Stimulated activated CD8-positive, alpha-beta memory T cell treated with anti-CD3 and anti-CD28 coated beads, Interleukin-12 subunit alpha, Interleukin-12 subunit beta, amount 100 ng/mL, for 24 hours (primary cell): Measurements from ENCODE around the gene MAP1LC3A.

Source experiments
- DNase-seq: peaks from one replicate; pipeline ENCODE4 v3.0.0-alpha.2; 2020; ENCODE audit errors: extremely low read depth

Gene MAP1LC3A

GRCh38 chr20:34549291-34549928 is 9.1 kb upstream of the MAP1LC3A start:
- no peak for DNase-seq

DNA sequence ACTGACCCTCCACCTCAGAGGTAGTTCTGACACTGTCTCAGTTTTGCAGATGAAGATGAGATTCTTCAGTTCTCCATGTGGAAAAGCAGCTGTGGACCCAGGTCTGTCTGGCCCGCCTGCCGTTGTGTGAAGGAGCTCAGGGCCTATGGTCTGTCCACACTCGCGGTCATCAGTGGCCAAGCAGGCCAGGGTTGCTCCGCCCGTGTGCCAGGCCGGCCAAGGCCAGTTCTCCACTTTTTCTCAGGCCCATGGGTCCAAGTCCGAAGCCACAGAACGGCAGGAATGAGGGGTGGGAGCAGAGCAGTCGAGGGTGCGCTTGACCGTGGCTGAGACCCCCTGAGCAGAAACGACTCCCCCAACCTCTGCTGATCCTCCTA is 8.6 kb upstream of the MAP1LC3A start:
- DNase-seq, result no peak

GRCh38 chr20:34552569-34552968 is 5.9 kb upstream of the MAP1LC3A start:
- DNase-seq, result no peak

GRCh38 chr20:34553366-34553867 is 5.1 kb upstream of the MAP1LC3A start:
- DNase-seq, result no peak

DNA sequence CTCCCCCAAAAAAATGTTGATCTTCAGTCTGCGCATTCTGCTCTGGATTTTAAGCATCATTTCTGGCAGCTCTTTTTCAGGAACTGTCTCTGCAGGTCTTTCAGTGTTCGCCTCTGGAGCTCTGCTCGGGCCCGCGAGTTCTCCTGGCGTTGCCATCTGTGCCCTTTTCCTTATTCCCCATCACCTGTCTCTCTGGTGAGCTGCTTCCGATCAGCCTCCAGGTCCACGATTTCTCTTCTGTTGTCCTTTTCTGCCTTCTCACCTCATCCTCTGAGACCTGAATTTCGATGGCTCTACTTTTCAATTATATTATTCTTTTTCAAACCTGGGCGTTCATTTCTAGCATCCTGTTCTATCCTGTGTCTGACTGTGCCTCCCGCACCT is 590 bp upstream of the MAP1LC3A start:
- DNase-seq, result no peak

DNA sequence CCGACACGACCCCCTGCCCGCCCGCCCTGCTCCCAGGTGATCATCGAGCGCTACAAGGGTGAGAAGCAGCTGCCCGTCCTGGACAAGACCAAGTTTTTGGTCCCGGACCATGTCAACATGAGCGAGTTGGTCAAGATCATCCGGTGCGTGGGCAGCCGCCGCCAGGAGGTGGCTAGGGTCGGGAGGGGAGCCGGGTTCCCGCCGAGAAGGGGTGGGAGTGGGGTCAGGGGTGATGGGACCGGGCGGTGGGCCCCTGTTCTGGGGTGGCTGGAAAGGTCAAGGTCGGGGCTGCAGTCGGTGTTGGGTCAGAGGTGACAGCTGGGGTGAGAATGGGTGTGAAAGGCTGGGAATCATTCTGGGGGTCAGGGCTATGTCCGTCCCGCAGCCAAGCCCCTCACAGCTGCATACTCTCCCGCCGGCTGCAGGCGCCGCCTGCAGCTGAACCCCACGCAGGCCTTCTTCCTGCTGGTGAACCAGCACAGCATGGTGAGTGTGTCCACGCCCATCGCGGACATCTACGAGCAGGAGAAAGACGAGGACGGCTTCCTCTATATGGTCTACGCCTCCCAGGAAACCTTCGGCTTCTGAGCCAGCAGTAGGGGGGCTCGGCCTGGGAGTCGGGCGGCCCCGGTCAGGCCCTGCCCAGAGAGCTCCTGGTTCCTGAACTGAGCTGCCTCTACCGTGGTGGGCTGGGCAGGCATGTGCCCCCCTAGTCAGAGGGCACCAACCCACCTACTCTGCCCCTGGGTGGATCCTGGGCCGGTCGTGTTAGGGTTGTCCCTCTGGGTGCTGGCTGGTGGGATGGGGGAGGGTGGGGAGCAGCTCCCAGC is 1.0 kb downstream of the MAP1LC3A start:
- DNase-seq, result no peak

- DNase-seq, result no peak
Measured at GRCh38 chr20:34560141-34560523, 1.6 kb downstream of the MAP1LC3A start.

DNA sequence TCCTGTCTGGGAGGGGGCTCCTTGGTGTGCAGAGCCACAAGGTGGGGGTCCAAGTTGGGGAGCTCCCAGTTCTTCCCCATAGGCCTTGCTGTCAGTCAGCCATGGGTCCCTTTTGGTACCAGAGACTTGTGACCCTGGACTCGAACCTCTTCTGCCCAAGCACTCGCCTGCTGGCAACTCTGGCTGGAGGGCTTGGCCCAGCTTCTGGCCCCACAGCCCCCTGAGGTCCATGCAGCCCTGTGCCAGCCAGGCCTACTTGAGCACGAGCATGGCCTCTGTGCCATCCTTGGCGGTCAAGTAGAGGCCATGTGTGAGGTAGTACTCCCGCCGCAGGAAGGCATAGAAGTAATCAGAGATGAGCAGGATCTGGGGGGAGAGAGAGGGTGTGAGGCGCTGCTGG is 2.1 kb downstream of the MAP1LC3A start:
- no peak for DNase-seq

DNA sequence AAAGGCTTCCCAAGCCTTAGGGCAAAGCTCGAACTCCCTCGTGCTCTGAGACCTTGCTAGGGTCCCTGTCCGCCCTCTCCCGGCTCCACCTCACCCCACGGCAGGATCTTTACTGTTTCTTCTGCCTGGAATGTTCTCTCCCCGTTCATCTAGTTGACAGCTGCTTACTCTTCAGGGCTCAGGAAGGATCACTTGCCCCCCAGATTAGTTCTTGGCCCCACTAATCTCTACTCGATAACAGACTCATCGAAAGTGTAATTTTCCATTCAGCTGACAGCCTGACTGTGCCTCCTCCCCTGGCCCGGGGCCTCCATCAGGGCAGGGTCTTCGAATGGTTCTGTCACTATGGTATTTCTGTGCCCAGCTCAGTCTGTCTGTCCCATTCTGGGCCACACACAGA is 3.1 kb downstream of the MAP1LC3A start:
- no peak for DNase-seq

DNA sequence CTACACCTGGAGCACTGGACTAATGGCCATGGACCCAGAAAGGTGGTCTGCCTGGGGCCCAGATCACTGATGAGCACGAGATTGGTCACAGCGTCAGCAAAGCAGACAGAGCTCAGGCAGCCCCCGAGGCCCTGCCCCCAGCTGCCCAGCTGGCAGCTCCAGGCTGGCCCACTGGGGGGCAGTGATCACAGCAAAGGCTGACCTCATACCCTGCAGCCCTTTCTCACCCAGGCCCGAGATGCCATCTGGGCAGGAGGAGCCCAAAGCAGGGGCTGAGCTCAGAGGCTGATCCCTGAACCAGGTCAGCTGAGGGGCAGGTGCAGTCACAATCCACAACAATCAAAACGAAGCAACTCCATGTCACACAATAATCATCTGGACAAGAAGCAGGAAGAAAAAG is 4.1 kb downstream of the MAP1LC3A start:
- no peak for DNase-seq

- DNase-seq, result no peak
Measured at GRCh38 chr20:34564833-34565232, 6.3 kb downstream of the MAP1LC3A start.

GRCh38 chr20:34566978-34567891 is 8.7 kb downstream of the MAP1LC3A start:
- DNase-seq, result no peak

- no peak for DNase-seq
Measured at GRCh38 chr20:34567892-34568865, 9.7 kb downstream of the MAP1LC3A start.

DNA sequence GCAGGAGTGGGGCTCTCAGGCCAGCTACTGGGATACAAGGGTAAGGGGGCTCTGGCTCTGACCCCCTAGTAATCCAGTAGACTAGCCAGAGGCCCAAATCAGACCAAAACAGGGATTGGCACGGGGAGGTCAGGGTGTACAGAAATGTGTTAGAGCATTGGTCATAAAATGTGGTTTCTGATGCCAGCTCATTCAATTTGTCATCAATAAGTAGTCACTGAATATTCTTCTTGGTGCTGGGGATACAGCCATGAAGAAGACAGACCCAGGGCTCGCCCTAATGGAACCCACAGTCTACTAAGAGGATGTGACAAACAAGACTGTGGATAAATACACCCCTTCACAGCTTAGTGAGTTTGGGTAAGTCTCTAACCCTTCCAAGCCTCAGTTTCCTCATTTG is 11.1 kb downstream of the MAP1LC3A start:
- no peak for DNase-seq

DNA sequence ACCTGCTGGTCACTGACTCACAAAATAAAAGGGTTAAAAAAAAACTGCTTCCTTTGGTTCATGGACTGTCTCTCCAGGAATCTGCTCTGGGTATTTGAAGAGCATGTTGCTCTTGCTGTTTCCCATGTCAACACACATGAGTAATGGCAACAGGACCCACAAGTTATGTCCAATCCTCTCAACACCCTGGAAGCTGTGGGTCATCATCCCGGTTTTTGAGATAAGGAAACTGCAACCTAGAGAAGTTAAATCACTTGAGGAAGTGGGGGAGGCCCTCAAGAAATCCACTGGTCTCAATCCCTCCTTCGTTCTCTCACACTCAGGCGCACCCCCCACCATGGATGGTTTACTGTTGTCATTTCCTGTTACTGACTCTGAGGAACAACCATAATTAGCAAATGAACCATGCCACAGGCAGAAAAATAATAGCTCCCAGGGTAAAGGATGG is 12.4 kb downstream of the MAP1LC3A start:
- DNase-seq, result no peak

- no peak for DNase-seq
Measured at GRCh38 chr20:34571753-34572152, 13.2 kb downstream of the MAP1LC3A start.

DNA sequence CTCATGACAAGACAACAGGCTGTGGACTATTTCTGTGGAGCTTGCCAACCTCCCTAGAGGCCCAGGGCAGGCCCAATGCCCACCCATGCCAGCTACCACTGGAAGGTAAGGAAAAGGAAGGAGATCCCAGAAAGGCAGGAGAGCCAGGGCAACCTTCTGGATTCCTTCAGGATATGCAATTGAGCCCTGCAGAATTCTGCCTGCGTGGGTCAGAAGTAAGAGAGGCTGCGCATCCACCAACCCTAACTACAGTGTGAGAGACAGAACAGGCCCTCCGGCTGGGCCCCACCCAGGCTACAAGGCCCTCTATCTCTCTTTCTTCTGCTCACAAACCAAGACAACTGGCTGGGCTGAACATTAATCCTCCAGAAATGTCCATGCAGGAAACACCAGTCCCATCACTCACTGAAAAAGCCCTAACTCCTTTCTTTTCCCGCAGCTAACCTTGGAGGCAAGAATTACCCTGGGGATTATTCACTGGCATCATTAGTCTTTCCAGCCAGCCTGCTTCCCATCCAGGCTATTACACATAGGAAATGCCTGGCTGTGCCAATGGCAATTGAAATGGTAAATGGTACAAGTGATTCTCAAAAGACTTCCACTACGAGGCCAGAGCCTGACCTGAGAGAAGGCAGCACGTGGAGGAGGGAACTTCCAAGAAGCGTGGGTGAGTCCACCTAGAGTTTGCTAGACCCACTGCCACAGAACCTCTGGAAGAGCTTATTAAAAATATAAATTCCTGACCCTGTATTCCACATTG is 15.2 kb downstream of the MAP1LC3A start:
- DNase-seq, result no peak

DNA sequence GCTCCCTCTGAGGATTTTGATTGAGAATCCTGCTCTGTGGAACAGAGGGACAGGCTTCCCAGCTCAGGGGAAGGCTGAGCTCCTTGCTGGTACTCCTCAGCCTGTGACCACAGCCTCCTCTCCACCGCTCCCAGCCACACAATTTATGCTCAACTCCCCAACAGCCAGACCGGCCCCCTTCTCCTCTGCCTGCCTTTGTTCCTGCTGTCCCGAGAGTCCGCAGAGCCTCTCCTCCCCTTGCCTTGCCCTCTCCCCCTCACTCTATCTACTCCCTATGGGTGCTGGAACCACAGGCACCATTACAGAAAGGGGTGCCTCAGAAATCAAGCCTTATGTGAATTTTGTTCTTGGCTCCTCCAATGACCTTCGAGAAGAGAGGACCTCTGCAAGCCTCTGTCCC is 15.9 kb downstream of the MAP1LC3A start:
- DNase-seq, result no peak

DNA sequence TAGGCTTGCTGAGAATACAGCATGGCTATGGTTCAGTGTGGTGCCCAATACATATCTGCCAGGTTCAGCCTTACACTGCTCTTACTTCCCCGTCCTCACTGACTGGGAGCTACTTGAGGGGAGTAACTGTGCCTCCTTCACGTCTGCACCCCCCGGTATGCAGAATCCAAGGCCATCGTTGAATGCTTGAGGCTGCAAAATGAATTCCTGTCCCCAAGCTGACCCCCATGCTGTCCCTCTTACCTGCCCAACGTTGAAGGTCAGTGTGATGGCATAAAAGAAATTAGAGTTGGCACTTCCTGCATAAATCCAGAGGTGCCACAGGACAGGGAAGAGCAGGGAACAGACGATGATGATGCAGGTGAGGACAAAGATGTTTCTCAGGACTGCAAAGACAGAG is 16.3 kb downstream of the MAP1LC3A start:
- DNase-seq, result no peak

DNA sequence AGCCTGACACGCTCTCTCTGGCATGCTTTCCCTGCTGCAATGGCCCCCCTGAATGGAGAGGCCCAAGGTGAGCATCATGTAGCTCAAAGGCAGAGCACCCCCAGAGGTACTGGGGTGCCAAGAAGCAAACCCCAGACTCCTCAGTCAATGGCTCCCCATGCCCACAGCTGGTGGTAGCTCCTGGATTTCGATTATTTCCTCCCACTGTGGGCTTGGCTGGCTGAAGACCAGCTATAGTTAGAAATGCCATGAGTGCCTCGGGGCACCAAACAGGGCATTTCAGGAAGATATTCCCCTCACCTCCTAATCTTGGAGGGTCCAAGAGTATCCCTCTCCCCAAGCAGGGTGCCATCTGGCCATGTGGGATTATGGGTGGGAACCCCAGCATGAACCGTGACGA is 16.8 kb downstream of the MAP1LC3A start:
- DNase-seq, result no peak
